Fibroblast of pulmonary artery (primary cell): ENCODE results near the gene GPRC5A.

Experiments used
- DNase-seq: peaks from one replicate; pipeline ENCODE4 v3.0.0-alpha.2; 2010; ENCODE audit warnings: low read depth
- H3K4me3 ChIP-seq: replicated peaks from 2 replicates; pipeline ENCODE4 v1.5.1; 2011; ENCODE audit warnings: low read depth, mild to moderate bottlenecking, control low read depth, low read length, moderate library complexity
- TF ChIP-seq, protein P1 (sequence below): IDR thresholded peaks from 2 replicates; pipeline ENCODE4 v1.5.1; 2011; ENCODE audit warnings: mild to moderate bottlenecking, control low read depth, low read length, inconsistent platforms; ENCODE audit errors: missing control alignments

Gene GPRC5A

GRCh38 chr12:12877781-12878455, 13.4 kb upstream of the GPRC5A start:
- H3K4me3 ChIP-seq: no peak overlapping the region
- TF ChIP-seq, protein P1, sequence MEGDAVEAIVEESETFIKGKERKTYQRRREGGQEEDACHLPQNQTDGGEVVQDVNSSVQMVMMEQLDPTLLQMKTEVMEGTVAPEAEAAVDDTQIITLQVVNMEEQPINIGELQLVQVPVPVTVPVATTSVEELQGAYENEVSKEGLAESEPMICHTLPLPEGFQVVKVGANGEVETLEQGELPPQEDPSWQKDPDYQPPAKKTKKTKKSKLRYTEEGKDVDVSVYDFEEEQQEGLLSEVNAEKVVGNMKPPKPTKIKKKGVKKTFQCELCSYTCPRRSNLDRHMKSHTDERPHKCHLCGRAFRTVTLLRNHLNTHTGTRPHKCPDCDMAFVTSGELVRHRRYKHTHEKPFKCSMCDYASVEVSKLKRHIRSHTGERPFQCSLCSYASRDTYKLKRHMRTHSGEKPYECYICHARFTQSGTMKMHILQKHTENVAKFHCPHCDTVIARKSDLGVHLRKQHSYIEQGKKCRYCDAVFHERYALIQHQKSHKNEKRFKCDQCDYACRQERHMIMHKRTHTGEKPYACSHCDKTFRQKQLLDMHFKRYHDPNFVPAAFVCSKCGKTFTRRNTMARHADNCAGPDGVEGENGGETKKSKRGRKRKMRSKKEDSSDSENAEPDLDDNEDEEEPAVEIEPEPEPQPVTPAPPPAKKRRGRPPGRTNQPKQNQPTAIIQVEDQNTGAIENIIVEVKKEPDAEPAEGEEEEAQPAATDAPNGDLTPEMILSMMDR: no peak
- no peak for DNase-seq

DNA sequence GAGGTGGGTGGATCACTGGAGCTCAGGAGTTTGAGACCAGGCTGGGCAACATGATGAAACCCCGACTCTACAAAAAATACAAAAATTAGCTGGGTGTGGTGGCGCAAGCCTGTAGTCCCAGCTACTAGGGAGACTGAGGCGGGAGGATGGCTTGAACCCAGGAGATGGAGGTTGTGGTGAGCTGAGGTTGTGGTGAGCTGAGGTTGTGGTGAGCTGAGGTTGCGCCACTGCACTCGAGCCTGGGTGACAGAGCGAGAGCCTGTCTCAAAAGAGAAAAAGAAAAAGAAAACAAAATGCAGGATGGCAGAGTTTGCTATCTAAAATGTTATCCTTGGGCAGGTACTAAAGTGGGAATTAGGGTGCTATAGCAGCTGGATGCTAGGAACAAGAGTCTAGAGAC, 10.8 kb upstream of the GPRC5A start:
- no peak for DNase-seq
- H3K4me3 ChIP-seq: no peak overlapping the region
- TF ChIP-seq, protein P1: no peak

GRCh38 chr12:12881151-12881909, 10.0 kb upstream of the GPRC5A start:
- DNase-seq: peak; percentile 43
- TF ChIP-seq, protein P1: no peak
- no peak overlapping the region for H3K4me3 ChIP-seq

DNA sequence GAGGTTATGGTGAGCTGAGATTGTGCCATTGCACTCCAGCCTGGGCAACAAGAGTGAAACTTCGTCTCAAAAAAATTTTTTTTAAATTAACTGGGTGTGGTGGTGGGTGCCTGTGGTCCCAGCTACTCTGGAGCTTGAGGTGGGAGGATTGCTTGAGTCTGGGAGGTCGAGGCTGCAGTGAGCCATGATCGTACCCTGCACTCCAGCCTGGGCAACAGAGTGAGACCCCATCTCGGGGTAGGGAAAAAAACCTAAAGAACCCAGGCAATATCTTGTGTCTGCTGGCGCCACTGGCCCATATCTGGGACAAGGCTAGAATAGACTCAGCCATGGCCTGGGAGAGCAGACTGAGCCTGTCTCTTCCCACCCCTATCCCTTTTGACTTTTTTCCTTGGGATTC, 9.1 kb upstream of the GPRC5A start:
- TF ChIP-seq, protein P1: no peak
- H3K4me3 ChIP-seq: no peak overlapping the region
- no peak for DNase-seq

- H3K4me3 ChIP-seq: no peak overlapping the region
- DNase-seq: peak; percentile 84
- TF ChIP-seq, protein P1: no peak
These were observed 7.9 kb upstream of the GPRC5A start for GRCh38 chr12:12883369-12884001.

DNA sequence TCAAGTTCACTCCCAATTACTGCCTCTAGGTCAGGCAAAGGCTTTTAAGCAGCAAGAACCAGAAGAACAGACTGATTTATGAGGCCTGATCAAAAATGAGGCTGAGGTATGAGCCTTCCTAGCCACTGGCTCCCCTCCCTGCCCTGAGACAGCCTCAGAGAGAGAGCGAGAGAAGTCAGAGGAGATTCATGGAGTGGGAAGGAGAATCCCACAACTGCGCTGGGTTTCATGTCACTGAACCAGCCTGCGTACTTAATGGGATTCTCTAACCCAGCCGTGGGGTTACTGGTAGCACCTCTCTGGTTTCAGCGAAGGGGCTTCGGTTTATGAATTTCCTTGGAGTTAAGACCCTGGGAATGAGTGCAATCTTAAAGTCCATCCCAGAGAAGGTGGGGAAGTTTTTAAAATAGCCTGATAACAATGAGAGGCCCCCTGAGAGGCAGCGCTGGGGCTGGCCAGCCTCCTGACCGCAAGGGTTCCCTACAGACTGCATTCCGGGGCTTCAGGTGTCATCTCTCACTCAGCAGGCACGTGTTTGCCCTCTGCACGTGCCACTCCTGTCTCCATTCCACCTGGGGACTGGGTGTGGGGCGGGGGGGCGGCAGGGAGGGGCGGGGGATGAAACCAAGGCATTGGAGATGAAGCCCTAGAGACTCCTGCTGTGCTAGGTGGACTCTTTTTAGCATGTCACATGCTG, 6.1 kb upstream of the GPRC5A start:
- TF ChIP-seq, protein P1: no peak
- DNase-seq: no peak
- no peak overlapping the region for H3K4me3 ChIP-seq
